Peyer's patch (tissue), 4 donors: ENCODE data around the gene REEP6. TPM values are rescaled to one million over a fixed set of nuclear protein-coding genes. Genes with fewer than 3 reads are reported as not detected.

Experiments
- DNase-seq, 3 donors: peaks; one replicate each; pipeline ENCODE4 v3.0.0-alpha.2; 2017 to 2019
- H3K27ac ChIP-seq, 4 donors: fragments of 200-600 bp; sonication (generic); one replicate each; pipeline ENCODE4 v1.5.1; 2016 to 2019
- H3K27me3 ChIP-seq, 2 donors: fragments of 200-600 bp; sonication (generic); one replicate each; pipeline ENCODE4 v1.5.1; 2019
- H3K36me3 ChIP-seq, 3 donors: fragments of 200-600 bp; sonication (generic); one replicate each; pipeline ENCODE4 v1.5.1; 2016 to 2019
- H3K4me1 ChIP-seq, 4 donors: fragments of 200-600 bp; sonication (generic); one replicate each; pipeline ENCODE4 v1.5.1; 2016 to 2019
- H3K4me3 ChIP-seq, 4 donors: fragments of 200-600 bp; sonication (generic); 1 replicate in 3 of 4; 2 replicates in 1 of 4; pipeline ENCODE4 v1.5.1; 2016 to 2019; ENCODE audit warnings: mild to moderate bottlenecking in 1 of 4
- H3K9me3 ChIP-seq, 4 donors: fragments of 200-600 bp; sonication (generic); one replicate each; pipeline ENCODE4 v1.5.1; 2016 to 2019; ENCODE audit warnings: mild to moderate bottlenecking in 1 of 4
- POLR2A ChIP-seq, 2 donors: fragments of 450-650 bp; IDR thresholded peaks; one replicate each; pipeline ENCODE4 v1.5.1; 2017; ENCODE audit warnings: antibody characterized with exemption in 2 of 2, mild to moderate bottlenecking in 2 of 2, moderate library complexity in 2 of 2
- total RNA-seq, 4 donors: library from RNA; depleted of rRNA; stranded (reverse); fragments of >200 nt; gene quantifications; one replicate each; pipeline ENCODE4 v1.1.0, GENCODE V29; 2016
- TF ChIP-seq, protein P1 (sequence below), 6 experiments: fragments of 450-650 bp in 4 of 6; fragments of 200-600 bp in 2 of 6; sonication (generic) in 1 of 6; IDR thresholded peaks; one replicate each; pipeline ENCODE4 v1.5.1; 2017 to 2019; ENCODE audit warnings: antibody characterized with exemption in 6 of 6, mild to moderate bottlenecking in 3 of 6, moderate library complexity in 1 of 6

Gene REEP6
- total RNA-seq, 4 donors from 2014 or later = 7.4 to 167 (median 162) TPM

DNA sequence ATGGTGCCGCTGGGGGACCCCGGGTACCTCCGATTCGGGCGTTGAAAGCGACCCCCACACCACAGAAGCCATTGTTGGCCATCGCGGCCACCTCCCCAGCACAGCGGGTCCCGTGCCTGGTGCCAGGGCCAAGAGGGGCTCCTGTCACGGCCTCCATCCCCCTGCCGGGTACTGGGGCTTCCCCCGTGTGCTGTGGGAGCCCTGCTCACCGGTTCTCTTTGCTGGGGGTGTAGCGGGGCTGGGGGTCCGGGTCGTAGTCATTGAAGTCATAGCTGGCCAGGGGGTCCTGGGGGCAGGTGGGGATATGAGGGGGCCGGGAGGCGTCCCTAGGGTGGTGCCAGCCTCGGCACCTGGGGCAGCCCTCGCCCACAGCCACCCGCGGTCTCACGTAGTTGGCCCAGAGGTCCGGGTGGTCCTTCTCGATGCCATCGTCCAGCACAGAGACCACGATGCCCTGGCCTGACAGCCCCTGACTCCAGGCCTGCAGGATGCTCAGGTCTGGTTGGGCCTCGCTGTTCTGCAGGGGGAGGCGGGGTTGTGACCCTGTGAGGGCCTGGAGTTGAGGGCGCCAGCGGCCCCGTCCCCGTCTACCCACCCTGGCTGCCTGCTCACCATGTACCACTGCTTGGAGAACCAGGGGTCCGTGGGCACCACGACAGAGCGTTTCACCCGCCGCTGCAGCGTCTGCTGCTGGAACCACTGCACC lies 3.3 kb upstream of the REEP6 start:
- H3K27ac ChIP-seq = no peak overlapping the region
- H3K4me1 ChIP-seq = peaks cover 0 to 19% (median 8%) of the 10 kb centered on the region in 4 donors
- H3K27me3 ChIP-seq = no peaks in the 10 kb centered on the region
- no peak overlapping the region for H3K4me3 ChIP-seq
- no peaks in the 10 kb centered on the region for H3K9me3 ChIP-seq
- no peak for DNase-seq
- no peaks in the 10 kb centered on the region for H3K36me3 ChIP-seq
- TF ChIP-seq POLR2A (IDR thresholded peaks at IDR 0.05) = no peak
- TF ChIP-seq, protein P1, sequence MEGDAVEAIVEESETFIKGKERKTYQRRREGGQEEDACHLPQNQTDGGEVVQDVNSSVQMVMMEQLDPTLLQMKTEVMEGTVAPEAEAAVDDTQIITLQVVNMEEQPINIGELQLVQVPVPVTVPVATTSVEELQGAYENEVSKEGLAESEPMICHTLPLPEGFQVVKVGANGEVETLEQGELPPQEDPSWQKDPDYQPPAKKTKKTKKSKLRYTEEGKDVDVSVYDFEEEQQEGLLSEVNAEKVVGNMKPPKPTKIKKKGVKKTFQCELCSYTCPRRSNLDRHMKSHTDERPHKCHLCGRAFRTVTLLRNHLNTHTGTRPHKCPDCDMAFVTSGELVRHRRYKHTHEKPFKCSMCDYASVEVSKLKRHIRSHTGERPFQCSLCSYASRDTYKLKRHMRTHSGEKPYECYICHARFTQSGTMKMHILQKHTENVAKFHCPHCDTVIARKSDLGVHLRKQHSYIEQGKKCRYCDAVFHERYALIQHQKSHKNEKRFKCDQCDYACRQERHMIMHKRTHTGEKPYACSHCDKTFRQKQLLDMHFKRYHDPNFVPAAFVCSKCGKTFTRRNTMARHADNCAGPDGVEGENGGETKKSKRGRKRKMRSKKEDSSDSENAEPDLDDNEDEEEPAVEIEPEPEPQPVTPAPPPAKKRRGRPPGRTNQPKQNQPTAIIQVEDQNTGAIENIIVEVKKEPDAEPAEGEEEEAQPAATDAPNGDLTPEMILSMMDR (IDR thresholded peaks at IDR 0.05) = no peak

DNA sequence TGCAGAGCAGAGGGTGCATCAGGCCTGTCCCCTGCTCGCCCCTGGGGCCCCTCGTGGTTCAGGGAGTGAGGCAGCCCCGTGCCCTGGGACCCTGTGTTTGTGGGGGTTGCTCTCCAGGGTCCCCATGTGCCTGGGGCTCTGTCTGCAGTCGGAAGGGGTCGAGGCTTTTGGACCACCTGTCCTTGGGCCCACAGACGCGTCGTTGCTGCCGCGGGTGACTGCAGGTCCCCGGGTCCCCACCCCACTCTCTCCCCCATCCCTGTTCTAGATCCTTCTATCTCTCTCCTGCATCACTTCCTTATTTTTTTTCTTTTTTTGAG lies 2.7 kb upstream of the REEP6 start:
- H3K4me3 ChIP-seq = no peak overlapping the region
- H3K27me3 ChIP-seq = no peaks in the 10 kb centered on the region
- DNase-seq = no peak
- no peaks in the 10 kb centered on the region for H3K9me3 ChIP-seq
- no peaks in the 10 kb centered on the region for H3K36me3 ChIP-seq
- H3K4me1 ChIP-seq = peaks cover 0 to 21% (median 9%) of the 10 kb centered on the region in 4 donors
- no peak overlapping the region for H3K27ac ChIP-seq
- TF ChIP-seq POLR2A (IDR thresholded peaks at IDR 0.05) = no peak

DNA sequence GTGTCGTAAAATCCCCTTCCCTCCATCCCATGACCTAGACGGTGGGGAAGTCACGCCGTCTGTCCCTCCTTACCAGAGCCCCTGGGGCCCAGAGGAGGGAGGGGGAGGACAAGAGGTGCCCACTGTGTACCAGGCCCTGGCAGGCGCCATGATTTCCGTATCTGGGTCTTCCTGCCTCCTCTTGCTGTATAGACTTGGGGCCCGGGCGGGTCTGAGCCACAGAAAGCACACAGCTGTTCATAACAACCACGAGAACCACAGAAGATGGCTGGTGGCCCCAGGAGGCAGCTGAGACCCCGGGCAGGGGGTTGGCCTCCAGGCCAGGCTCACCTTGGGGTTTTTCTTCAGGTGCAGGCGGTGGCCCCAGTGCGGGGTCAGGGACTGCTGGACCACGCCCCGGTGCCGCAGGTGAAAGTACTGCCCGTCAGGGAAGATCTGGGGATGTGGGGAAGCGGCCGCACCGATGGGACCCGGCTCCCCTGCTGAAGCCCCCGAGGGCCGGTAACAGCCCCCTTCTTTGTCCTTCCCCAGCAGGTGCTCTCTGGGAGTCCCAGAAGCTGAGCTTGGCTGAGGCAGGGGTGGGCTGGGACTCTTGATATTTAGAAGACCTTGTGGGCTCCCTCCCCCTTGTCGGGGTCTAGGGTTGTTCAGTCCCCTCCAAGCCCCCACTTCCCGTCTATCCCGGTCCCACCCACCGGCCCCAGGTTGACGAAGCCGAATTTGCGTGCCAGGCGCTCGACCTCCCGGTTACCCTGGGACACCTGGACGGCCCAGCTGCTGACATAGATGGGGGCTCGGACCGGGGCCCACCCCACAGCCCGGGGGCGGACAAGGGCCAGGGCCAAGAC lies 1.3 kb upstream of the REEP6 start:
- H3K9me3 ChIP-seq = no peaks in the 10 kb centered on the region

DNA sequence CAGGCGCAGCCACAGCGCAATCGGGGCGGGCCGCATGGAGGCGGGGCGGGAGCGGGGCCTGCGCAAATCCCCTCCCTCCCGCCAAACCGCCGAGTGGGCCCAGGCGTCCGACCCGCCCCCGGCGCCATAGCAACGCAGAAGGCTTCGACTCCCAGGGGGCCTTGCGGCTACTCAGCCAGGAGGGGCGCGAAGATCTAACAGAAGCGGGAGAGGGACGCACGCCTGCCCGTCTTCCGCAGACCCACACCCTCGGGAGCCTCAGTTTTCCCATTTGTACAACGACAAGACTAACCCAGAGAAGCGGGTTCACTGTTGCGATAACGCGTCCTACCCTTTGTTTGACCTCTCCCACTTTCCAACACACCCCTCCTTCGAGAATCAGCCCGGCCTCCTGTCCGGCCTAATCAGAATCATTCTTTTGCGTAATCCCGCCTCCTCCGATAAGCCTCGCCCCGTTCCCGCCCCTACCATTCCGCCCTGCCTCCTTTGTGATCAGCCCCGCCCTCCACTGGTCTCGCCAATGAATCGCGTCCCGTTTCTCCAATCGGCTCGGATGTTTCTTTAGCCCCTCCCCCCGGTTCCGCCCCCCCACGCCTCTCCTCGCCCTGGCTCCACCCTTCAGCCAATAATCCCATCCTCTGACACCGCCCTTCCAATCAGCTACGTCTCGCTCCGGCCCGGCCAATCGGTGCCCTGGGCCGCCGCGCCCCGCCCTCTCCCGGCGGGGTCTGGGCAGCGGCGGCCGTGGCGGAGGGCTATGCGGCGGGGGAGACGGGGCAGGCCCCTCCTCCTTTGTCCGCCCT lies 469 bp upstream of the REEP6 start, which contains the start of gene PCSK4:
TSS of gene PCSK4 (minus strand) at position 40 of the 803 bp plus-strand sequence. CDS start at position 36, 4 bp downstream.
- peak within 1 kb of the TSS; percentile 65 to 90 (median 76) for H3K27ac ChIP-seq
- no peaks in the 10 kb centered on the region for H3K36me3 ChIP-seq
- H3K9me3 ChIP-seq = no peaks in the 10 kb centered on the region
- H3K27me3 ChIP-seq = no peaks in the 10 kb centered on the region
- DNase-seq = peak; percentile 98 to 99 (median 99)
- peak within 1 kb of the TSS; percentile 46 to 81 (median 66) for H3K4me3 ChIP-seq
- peaks cover 0 to 33% (median 9%) of the 10 kb centered on the region in 4 donors for H3K4me1 ChIP-seq
- TF ChIP-seq, protein P1 (IDR thresholded peaks at IDR 0.05) = peak in 1 of 6 experiments; percentile 7
- peak in 1 of 2 donors; percentile 27 for TF ChIP-seq POLR2A (IDR thresholded peaks at IDR 0.05)

More for the DNA sequence above, 1.3 kb upstream of the REEP6 start:
- no peaks in the 10 kb centered on the region for H3K36me3 ChIP-seq
- DNase-seq = no peak
- H3K4me1 ChIP-seq = peaks cover 0 to 32% (median 9%) of the 10 kb centered on the region in 4 donors
- TF ChIP-seq, protein P1 (IDR thresholded peaks at IDR 0.05) = no peak
- TF ChIP-seq POLR2A (IDR thresholded peaks at IDR 0.05) = no peak
- no peaks in the 10 kb centered on the region for H3K27me3 ChIP-seq
- H3K4me3 ChIP-seq = peak overlapping the region; percentile 46 to 64 (median 54)
- peak overlapping the region; percentile 65 to 85 (median 70) for H3K27ac ChIP-seq

DNA sequence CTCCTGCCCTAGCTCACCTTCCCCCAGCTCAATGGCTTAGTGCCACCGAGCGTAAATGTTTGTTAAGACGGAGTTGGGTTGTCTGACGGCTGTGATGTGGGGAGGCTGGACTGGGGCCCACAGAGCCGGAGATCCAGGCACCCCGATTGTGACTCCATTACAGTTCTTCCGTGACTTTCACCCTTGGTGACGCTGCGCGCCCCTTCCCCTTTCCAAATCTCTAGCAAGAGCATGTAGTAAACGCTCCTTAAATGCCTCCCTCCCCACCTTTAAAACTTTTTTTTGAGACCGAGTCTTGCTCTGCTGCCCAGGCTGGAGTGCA lies 829 bp downstream of the REEP6 start:
- DNase-seq = no peak
- H3K4me3 ChIP-seq = peak overlapping the region in 3 of 4 donors; percentile 42 to 81 (median 74)

More for the DNA sequence above, 829 bp downstream of the REEP6 start:
- H3K36me3 ChIP-seq = no peaks in the 10 kb centered on the region
- no peaks in the 10 kb centered on the region for H3K27me3 ChIP-seq
- H3K9me3 ChIP-seq = no peaks in the 10 kb centered on the region
- H3K27ac ChIP-seq = peak overlapping the region in 3 of 4 donors; percentile 57 to 90 (median 86)
- H3K4me1 ChIP-seq = peaks cover 0 to 33% (median 9%) of the 10 kb centered on the region in 4 donors
- TF ChIP-seq, protein P1 (IDR thresholded peaks at IDR 0.05) = no peak
- no peak for TF ChIP-seq POLR2A (IDR thresholded peaks at IDR 0.05)
